Esophagus muscularis mucosa (tissue), 4 donors: ENCODE measurements around the gene GIGYF1. TPM values are rescaled to one million over a fixed set of nuclear protein-coding genes. Genes with fewer than 3 reads are reported as not detected.
"Not testable (repeated sequence)": the region's sequence is repeated elsewhere in the genome, so short reads cannot be mapped to it uniquely, and the experiment has no call there.

Experiments used
- DNase-seq: peaks from one replicate; pipeline ENCODE4 v3.0.0-alpha.2; 2017; ENCODE audit errors: extremely low spot score
- H3K27ac ChIP-seq, 4 donors: fragments of 200-600 bp; sonication (generic); replicated peaks in 1 of 4; 1 replicate in 3 of 4; 2 replicates in 1 of 4; pipeline ENCODE4 v1.5.1; 2016 to 2019; ENCODE audit warnings: mild to moderate bottlenecking in 1 of 4
- H3K27me3 ChIP-seq, 4 donors: fragments of 200-600 bp; sonication (generic); one replicate each; pipeline versions ENCODE4 v1.5.1 to v1.6.0; 2016 to 2019
- H3K36me3 ChIP-seq, 4 donors: fragments of 200-600 bp; sonication (generic); one replicate each; pipeline ENCODE4 v1.5.1; 2016 to 2019
- H3K4me1 ChIP-seq, 4 donors: fragments of 200-600 bp; sonication (generic); one replicate each; pipeline ENCODE4 v1.5.1; 2016 to 2019
- H3K4me3 ChIP-seq, 4 donors: fragments of 200-600 bp; sonication (generic); 1 replicate in 2 of 4; 2 replicates in 2 of 4; pipeline ENCODE4 v1.5.1; 2016 to 2019; ENCODE audit warnings: mild to moderate bottlenecking in 4 of 4, moderate library complexity in 1 of 4
- H3K9me3 ChIP-seq, 4 donors: fragments of 200-600 bp; sonication (generic); 1 replicate in 3 of 4; 2 replicates in 1 of 4; pipeline ENCODE4 v1.5.1; 2016 to 2019
- EP300 ChIP-seq: sonication (generic); formaldehyde crosslinking; IDR thresholded peaks from one replicate; pipeline ENCODE4 v1.6.1; 2017; ENCODE audit warnings: antibody characterized with exemption
- POLR2A ChIP-seq: fragments of 450-650 bp; IDR thresholded peaks from one replicate; pipeline ENCODE4 v1.6.1; 2017; ENCODE audit warnings: antibody characterized with exemption, moderate library complexity, mild to moderate bottlenecking, low read depth
- POLR2AphosphoS5 ChIP-seq, 2 donors: sonication (generic); formaldehyde crosslinking; IDR thresholded peaks; one replicate each; pipeline ENCODE4 v1.6.1; 2017; ENCODE audit warnings: antibody characterized with exemption in 2 of 2
- WGBS: methylation state at CpG from one replicate; pipeline ENCODE4 v1.1.5; 2018; 5-methylcytosine and 5-hydroxymethylcytosine counted together
- intact Hi-C: fragments of 100-400 bp; cut with DNase I; formaldehyde crosslinking; loops from one replicate; pipeline ENCODE4 v1.15.1; 2023
- total RNA-seq, 4 donors: library from RNA; depleted of rRNA; stranded (reverse); fragments of >200 nt; gene quantifications; one replicate each; pipeline versions ENCODE4 v1.1.0 to v1.2.1, GENCODE V29; 2016
- TF ChIP-seq, protein P1 (sequence below), 3 experiments: fragments of 200-600 bp in 2 of 3; fragments of 450-650 bp in 1 of 3; sonication (generic) in 2 of 3; IDR thresholded peaks; one replicate each; pipeline ENCODE4 v1.5.1; 2017 to 2019; ENCODE audit warnings: antibody characterized with exemption in 3 of 3, mild to moderate bottlenecking in 2 of 3, moderate library complexity in 1 of 3

GIGYF1 gene
- total RNA-seq, 4 donors from 2014 or later: 19.5 to 33.5 (median 30.9) TPM

DNA sequence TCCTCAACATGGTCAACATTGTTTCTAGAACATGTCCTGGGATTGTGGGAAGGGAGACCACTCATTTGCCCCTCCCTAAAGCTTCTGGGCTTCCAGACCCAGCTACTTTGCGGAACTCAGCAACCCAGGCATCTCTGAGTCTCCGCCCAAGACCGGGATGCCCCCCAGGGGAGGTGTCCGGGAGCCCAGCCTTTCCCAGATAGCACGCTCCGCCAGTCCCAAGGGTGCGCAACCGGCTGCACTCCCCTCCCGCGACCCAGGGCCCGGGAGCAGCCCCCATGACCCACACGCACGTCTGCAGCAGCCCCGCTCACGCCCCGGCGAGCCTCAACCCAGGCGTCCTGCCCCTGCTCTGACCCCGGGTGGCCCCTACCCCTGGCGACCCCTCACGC, 26.2 kb upstream of the GIGYF1 start, which contains the start of gene EPO:
EPO (plus strand) TSS at position 190 of the 392 bp plus-strand sequence. CDS start 513 bp downstream, outside the sequence.
- DNase-seq: no peak
- Histone ChIP-seq H3K36me3 (no peaks in the 10 kb centered on the region), H3K27me3 (peaks cover 0 to 57% (median 22%) of the 10 kb centered on the region in 4 donors), H3K9me3 (no peaks in the 10 kb centered on the region), H3K4me3 (peak within 1 kb of the TSS in 2 of 4 donors; percentile 12 to 30), H3K27ac (no peak within 1 kb of the TSS), H3K4me1 (peaks cover 6 to 16% (median 15%) of the 10 kb centered on the region in 4 donors)
- 8% methylated on average over 4 of the region's 21 CpGs for WGBS
- intact Hi-C loops: no loop called here
- TF ChIP-seq, protein P1, sequence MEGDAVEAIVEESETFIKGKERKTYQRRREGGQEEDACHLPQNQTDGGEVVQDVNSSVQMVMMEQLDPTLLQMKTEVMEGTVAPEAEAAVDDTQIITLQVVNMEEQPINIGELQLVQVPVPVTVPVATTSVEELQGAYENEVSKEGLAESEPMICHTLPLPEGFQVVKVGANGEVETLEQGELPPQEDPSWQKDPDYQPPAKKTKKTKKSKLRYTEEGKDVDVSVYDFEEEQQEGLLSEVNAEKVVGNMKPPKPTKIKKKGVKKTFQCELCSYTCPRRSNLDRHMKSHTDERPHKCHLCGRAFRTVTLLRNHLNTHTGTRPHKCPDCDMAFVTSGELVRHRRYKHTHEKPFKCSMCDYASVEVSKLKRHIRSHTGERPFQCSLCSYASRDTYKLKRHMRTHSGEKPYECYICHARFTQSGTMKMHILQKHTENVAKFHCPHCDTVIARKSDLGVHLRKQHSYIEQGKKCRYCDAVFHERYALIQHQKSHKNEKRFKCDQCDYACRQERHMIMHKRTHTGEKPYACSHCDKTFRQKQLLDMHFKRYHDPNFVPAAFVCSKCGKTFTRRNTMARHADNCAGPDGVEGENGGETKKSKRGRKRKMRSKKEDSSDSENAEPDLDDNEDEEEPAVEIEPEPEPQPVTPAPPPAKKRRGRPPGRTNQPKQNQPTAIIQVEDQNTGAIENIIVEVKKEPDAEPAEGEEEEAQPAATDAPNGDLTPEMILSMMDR (IDR thresholded peaks at IDR 0.05): no peak
- no peak for TF ChIP-seq POLR2AphosphoS5 (IDR thresholded peaks at IDR 0.05)
- TF ChIP-seq POLR2A: no peak
- no peak for TF ChIP-seq EP300

DNA sequence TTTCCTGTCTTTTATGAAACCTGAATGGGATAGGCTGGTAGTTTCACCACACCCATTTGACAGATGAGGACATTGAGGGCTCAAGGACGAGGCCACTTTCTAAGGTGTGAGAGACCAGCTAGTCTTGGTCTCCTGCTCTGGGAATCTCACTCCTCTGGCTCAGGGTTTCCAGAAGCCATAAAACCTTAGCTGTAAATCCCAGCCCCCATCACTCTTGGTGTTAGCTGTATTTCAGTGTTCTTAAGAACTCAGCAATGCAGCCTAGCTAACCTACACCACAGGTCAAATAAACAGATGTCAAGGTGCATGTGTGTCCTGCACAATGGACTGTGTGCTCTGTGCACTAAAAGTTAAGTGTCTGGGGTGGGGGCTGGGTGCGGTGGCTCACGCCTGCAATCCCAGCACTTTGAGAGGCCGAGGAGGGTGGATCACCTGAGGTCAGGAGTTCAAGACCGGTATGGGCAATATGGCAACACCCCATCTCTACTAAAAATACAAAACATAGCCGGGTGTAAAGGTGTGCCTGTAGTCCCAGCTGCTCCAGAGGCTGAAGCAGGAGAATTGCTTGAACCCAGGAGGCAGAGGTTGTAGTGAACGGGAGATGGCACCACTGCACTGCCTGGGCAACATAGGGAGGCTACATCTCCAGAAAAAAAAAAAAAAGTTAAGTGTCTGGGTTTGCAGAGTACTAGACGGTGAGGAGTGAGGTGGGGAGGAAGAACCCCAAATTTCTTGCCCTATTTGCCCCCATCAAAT, 25.7 kb upstream of the GIGYF1 start:
- TF ChIP-seq, protein P1 (IDR thresholded peaks at IDR 0.05): no peak
- TF ChIP-seq EP300 (no peak), POLR2AphosphoS5 (IDR thresholded peaks at IDR 0.05) (no peak), POLR2A (no peak)
- H3K27me3 ChIP-seq: peaks cover 0 to 57% (median 22%) of the 10 kb centered on the region in 4 donors
- no peak overlapping the region for H3K4me3 ChIP-seq
- intact Hi-C loops: no loop called here
- DNase-seq: no peak
- peaks cover 6 to 12% (median 10%) of the 10 kb centered on the region in 4 donors for H3K4me1 ChIP-seq
- 42% methylated on average over 4 of the region's 8 CpGs for WGBS
- no peaks in the 10 kb centered on the region for H3K36me3 ChIP-seq
- no peak overlapping the region for H3K27ac ChIP-seq
- no peaks in the 10 kb centered on the region for H3K9me3 ChIP-seq

DNA sequence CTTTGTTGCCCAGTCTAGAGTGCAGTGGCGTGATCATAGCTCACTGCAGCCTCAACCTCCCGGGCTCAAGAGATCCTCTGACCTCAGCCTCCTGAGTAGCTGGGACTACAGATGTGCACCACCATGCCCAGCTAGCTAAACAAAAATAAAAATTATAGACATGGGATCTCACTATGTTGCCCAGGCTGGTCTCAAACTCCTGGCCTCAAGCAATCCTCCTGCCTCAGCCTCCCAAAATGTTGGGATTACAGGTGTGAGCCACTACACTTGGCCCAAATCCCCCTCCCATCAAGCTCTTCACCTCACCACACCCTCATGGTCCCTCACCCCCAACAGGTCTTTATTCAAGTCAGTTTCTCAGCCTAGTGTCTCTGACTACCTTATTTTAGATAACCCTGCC, 23.0 kb upstream of the GIGYF1 start:
- DNase-seq, H3K9me3 ChIP-seq, H3K36me3 ChIP-seq, H3K27ac ChIP-seq, intact Hi-C loops, H3K4me3 ChIP-seq: not testable (repeated sequence)
- H3K4me1 ChIP-seq: peaks cover 6 to 12% (median 10%) of the 10 kb centered on the region in 4 donors
- 100% methylated on average over 2 of the region's 2 CpGs for WGBS
- H3K27me3 ChIP-seq: peaks cover 0 to 39% (median 21%) of the 10 kb centered on the region in 4 donors

DNA sequence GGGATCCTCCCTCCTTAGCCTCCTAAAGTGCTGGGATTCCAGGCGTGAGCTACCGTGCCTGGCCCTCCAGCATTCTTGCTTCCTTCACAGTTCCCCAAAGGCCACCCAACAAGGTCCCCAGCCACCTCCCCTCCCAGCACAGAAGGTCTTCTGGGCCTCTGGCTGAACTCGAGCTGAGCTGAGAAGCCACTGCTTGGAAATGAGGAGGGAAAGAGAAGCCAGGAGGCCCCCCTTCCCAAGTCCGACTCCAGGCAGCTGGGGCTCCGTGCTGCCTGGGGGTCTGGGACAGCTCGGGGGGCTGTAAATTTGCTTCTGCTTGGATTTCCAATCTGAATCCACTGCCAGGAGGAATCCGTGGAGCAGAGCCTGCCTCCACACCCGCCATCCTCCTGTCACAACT, 20.7 kb upstream of the GIGYF1 start:
- no peaks in the 10 kb centered on the region for H3K36me3 ChIP-seq
- no peak for TF ChIP-seq EP300
- no peak for TF ChIP-seq POLR2A
- TF ChIP-seq, protein P1 (IDR thresholded peaks at IDR 0.05): no peak
- TF ChIP-seq POLR2AphosphoS5 (IDR thresholded peaks at IDR 0.05): no peak
- WGBS: 62% methylated on average over 8 of the region's 8 CpGs
- H3K4me1 ChIP-seq: no peaks in the 10 kb centered on the region
- DNase-seq: no peak
- H3K27ac ChIP-seq: no peak overlapping the region
- intact Hi-C loops: no loop called here
- no peaks in the 10 kb centered on the region for H3K9me3 ChIP-seq
- H3K4me3 ChIP-seq: no peak overlapping the region
- peaks cover 0 to 16% (median 3%) of the 10 kb centered on the region in 4 donors for H3K27me3 ChIP-seq

DNA sequence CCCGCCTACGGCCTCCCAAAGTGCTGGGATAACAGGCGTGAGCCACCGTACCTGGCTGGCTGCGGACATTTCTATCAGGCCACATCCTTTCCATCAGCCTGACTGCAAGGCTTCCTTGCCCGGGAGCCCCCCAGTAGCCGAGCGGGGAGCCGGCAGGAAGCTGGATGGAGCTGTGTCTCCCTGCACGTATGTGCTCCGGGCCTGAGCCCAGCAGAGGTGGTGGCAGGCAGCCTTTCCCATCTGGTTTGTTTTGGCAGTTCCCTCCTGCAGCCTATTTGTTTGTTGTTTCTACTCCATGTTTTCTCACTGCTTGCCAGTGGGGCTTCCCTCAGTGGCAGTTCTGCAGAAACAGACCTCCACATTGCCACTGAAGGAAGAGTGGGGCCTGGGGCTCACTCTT, 17.3 kb upstream of the GIGYF1 start:
- no peaks in the 10 kb centered on the region for H3K9me3 ChIP-seq
- WGBS: 78% methylated on average over 11 of the region's 11 CpGs
- TF ChIP-seq POLR2AphosphoS5 (IDR thresholded peaks at IDR 0.05): no peak
- TF ChIP-seq EP300: no peak
- TF ChIP-seq, protein P1 (IDR thresholded peaks at IDR 0.05): no peak
- no peak for TF ChIP-seq POLR2A
- no peak overlapping the region for H3K4me3 ChIP-seq
- peaks cover 0 to 1% (median 0%) of the 10 kb centered on the region in 4 donors for H3K27me3 ChIP-seq
- intact Hi-C loops: no loop called here
- no peak for DNase-seq
- peaks cover 0 to 9% (median 9%) of the 10 kb centered on the region in 4 donors for H3K36me3 ChIP-seq
- H3K4me1 ChIP-seq: peaks cover 11 to 17% (median 14%) of the 10 kb centered on the region in 4 donors
- H3K27ac ChIP-seq: no peak overlapping the region
